Hematopoietic multipotent progenitor cell treated with erythropoietin and hydrocortisone succinate and interleukin-3 and kit ligand, for 8 days (in vitro differentiated cells): Measurements from ENCODE around the gene OTOG.

Experiments used
- DNase-seq: peaks from one replicate; pipeline ENCODE4 v3.0.0-alpha.2; 2015

The OTOG gene

GRCh38 chr11:17563961-17564686 lies 17.1 kb downstream of the OTOG start:
- DNase-seq: no peak

DNA sequence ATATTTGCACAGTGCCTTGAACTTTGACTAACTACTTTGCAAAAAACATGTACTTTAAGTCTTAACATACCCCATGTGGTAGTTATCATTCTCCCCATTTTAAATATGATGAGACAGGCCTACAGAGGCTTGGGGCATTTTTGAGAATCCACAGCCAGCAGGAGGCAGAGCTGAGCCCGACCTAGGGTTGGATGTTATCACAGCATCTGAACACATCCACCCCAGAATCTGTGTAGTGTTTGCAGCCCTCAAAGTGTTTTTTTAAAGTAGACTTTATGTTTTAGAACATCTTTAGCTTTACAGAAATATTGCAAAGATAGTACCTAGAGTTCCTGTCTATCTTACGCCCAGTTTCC lies 17.6 kb downstream of the OTOG start:
- DNase-seq: no peak

GRCh38 chr11:17568944-17569343 lies 21.9 kb downstream of the OTOG start:
- no peak for DNase-seq

GRCh38 chr11:17570034-17570433 lies 23.0 kb downstream of the OTOG start:
- no peak for DNase-seq

DNA sequence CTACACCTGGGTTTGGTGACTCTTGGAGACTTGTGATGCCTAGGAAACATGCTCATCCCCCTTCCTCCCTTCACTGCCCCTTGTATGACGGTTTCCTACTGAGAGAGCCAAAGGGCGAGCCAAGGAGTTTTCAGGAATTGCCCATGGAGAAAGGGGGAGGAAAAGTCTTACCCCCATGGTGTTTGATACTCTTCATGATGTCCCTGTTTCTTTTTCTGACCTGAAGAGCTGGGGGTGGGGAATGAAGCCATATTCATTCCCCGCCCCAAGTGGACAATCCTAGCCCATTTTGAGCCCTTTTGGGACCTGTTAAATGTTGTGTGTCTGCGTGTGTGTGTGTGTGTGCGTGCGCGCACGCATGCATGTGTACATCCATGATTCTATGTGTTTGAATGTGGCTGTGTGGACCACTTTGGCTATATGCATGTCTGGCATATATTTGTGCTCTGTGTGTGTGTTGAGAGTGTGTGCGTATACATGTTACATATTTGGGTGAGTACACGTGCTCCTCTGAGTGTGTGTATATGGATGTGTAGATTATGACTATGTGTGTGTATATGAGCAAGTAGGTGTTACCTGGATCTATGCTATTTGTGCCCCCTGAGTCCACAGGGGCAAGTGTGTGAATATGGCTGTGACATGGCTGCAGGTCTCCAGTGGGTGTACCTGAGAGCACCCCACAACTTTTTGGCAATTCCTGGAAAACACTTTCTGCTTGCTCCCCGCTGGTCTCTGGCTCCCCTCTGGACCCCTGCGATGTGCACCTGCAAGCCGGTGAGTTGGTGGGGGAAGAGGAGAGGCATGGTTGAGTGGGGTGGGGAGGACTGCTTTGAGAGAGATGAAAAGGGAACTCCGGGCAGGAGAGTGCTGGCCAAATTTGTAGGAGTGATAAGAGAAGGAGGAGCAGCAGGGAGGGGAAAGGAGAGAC lies 24.6 kb downstream of the OTOG start:
- DNase-seq: no peak

DNA sequence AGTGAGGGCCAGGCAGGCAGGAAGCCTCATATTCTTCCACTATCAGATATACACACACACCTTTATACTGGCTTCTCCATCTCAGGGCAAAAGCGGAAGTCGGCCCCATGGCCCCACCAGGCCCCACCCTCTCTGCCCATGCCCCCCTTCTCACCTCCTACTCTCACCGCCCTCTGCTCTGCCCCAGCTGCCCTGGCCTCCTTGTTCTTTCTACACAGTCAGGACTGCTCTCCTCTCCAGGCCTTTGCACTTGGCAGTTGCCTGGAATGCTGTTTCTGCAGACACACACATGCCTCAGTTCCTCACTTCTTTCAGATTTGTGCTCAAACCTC lies 25.3 kb downstream of the OTOG start:
- DNase-seq: no peak

DNA sequence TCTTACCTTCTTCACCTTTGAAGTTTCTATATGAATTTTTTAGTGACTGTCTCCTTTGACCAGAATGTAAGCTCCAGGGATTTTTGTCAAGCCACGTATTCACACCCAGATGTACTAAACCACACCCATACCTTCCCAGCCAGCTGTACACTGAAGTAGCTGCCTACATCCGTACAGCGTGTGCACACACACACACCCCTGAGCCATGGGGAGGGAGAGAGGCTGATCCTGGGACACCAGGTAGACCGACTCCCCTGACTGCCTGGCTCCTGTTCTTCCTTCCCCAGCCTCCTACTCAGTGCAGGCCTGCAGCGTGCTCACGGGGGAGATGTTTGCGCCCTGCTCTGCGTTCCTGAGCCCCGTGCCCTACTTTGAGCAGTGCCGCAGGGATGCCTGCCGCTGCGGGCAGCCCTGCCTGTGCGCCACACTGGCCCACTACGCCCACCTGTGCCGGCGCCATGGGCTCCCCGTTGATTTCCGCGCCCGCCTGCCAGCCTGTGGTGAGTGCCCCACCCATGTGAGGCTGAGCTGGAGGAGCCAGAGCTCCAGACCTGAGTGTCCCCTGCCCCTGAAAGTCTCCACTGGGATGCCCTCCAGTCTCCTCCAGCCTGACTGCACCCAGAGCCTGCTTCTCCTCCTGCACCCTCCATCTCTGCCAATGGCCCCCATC lies 25.9 kb downstream of the OTOG start:
- DNase-seq: no peak

GRCh38 chr11:17573526-17573925 lies 26.5 kb downstream of the OTOG start:
- no peak for DNase-seq

- DNase-seq: no peak
Observed at GRCh38 chr11:17574141-17575091, 27.4 kb downstream of the OTOG start.

DNA sequence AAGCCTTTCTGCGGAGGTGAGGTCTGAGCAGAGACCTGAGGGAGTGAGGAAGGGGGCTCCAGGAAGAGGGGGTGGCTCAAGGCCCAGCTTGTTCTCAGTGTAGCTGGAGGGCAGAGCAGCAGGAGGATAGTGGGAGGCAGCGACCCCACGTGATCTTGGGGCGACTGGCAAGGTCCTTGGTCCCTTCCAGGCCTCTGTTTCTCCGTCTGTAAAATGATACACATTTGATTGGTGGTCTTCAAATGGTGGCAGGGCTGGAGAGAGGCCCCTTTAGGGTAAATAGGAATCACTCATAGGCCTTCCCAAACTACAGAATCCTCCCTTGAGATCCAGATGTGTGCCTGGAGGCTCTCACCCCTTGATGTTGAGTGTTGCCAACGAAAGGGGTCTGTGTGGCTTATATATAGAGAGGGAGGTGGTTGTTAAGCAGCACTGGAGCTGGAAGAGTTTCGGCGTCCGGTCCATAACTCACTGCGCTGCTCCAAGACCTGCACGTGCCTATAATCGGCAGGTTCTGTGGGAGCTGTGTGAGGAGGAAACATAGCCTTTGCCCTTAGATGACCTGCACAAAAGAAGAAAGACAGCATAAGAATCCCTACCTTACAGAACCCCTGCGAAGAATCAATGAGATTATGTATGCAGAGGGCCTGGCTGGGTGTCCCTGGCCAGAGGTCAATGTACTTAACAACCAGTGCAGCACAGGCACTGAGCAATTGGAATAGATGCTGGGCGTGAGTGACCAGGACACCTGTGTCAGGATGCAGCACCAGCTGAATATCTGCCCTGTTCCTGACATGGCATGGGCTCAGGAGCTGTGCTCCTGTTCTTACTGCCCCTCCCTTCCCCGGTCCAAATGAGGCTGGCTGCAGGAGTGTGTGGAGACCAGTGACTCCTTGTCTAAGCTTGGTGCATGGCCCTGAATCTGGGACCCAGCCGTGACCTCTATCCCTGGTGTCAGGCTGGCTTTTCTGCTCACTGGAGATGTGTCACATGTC lies 28.7 kb downstream of the OTOG start:
- no peak for DNase-seq

DNA sequence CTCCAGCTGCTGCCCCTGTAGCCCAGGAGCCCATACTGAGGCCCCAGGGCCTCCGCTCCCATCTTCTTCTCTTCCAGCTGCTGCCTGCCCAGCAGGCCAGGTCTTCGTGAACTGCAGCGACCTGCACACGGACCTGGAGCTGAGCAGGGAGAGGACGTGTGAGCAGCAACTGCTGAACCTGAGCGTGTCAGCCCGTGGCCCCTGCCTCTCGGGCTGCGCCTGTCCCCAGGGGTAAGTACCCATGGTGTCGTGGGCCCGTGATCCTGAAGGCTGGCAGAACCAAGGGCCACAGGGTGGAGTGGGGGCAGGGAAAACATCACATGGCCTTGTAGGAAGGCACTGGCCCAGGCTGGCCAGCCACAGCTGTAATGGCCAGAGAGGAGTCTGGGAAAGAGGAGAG lies 31.2 kb downstream of the OTOG start:
- DNase-seq: no peak

GRCh38 chr11:17578958-17579357 lies 31.9 kb downstream of the OTOG start:
- DNase-seq: no peak

DNA sequence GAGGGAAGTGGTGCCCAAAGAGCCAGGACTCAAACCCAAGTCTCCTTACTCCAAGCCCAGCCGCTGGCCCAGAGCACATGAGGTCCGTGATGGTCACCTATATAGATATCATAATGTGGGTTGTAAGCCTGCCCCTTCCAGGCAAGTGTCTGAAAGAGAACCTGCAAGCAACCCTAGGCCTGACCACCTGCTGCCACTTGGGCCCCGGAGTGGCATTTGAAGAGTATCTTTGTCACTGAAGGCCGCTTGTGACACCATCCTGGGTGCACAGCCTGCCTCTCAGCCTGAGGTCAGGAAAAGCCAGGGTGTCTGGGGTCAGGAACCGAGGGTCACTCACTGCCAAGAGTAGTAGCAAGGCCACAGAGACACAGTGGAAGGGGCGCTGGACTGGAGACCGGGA lies 32.4 kb downstream of the OTOG start:
- no peak for DNase-seq

DNA sequence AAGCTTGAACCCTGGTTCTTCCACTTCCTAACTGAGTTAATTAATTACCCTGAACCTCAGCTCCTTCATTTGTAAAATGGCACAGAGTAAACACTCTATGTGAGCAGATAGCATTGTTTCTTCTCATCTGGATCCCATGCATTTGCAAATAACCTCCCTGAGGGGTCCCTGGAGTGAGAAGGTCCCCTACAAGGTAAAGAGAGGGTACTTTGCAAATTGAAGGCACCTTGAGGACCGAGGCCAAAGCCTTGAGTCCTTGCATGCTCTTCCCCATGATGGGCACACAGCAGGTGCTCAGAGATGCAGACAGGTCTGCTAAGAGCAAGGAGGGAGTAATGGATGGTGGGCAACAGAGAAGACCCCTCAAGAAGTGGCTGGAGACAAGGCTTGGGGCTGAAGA lies 33.2 kb downstream of the OTOG start:
- DNase-seq: no peak

DNA sequence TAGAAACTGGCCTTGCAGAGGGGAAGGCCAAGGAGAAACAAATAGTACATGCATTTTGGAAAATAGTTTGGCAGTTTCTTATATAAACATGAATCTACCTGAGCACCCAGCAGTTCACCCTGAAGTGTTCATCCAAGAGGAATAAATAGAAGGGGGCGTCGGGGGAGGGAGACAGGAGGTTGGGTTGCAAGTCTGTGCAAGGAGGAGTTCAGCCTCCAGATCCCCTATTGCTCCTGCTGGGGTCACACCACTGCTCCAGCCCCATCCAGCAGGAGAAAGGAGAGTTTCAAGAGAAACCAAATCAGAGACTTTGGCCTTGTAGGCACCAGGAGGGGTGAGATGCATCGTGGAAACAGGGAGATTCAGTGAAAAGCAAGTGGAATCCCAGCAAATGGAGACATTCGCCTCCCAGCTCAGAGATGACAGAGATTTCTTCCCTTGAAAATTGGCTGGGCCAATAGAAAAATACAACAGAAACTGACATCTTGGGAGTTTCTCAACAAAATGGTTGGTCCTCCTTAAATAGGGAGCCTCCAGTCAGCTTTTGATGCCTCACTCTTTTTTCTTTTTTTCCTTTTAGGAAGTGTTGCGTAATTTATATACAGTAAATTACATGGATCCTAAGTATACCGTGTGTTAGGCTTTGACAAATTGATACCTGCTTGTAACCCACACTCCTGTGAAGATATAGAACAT lies 34.1 kb downstream of the OTOG start:
- no peak for DNase-seq

- DNase-seq: no peak
Observed at GRCh38 chr11:17581732-17582053, 34.6 kb downstream of the OTOG start.

GRCh38 chr11:17585911-17586695 lies 39.0 kb downstream of the OTOG start:
- no peak for DNase-seq

DNA sequence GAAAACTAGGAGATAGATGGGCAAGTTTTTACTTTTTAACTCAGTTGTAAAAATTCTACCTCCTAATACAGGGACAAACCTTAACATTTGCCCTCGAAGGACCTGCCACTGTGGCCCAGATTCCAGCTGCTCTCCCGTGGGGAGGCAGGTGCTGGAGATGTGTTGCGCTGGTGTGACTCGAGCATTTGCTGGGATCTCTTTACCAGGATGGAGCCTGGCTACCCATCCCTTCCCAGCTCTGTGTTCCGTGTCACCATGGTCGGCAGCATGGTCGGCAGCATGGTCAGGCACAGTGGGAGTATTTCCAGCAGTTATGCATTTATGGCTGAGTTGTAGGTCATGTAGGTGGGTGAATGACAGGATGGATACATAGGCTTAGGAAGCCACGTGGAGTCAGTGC lies 41.1 kb downstream of the OTOG start:
- DNase-seq: no peak

GRCh38 chr11:17588721-17589120 lies 41.7 kb downstream of the OTOG start:
- DNase-seq: no peak

- no peak for DNase-seq
Observed at GRCh38 chr11:17590463-17590862, 43.4 kb downstream of the OTOG start.
